NCI-H526 (cell line): ENCODE data around the gene RASGRP1.

Experiments used
- DNase-seq, 2 experiments: peaks; one replicate each; lab custom pipeline; 2025; lab: John Stamatoyannopoulos, UW

Gene RASGRP1

DNA sequence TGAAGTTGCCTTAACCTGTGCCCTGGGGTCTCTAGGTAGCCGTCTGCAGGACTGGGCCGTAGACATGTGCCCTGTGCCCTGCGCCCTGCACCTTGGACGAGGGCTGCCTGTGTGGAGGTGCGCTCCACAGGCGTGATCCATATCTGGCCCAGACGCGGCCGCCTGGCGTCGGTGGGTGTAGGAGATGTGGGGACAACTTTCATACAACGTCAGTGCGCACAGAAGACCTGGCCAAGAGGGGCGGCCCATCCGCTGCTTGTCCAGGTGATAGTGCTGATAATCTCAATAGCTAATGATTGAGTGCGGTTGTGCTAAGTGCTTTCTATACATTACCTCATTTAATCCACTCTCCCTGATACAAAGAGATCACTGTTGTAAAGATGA, 665 bp upstream of the RASGRP1 start:
- DNase-seq: peak in 1 of 2 experiments; percentile 3

DNA sequence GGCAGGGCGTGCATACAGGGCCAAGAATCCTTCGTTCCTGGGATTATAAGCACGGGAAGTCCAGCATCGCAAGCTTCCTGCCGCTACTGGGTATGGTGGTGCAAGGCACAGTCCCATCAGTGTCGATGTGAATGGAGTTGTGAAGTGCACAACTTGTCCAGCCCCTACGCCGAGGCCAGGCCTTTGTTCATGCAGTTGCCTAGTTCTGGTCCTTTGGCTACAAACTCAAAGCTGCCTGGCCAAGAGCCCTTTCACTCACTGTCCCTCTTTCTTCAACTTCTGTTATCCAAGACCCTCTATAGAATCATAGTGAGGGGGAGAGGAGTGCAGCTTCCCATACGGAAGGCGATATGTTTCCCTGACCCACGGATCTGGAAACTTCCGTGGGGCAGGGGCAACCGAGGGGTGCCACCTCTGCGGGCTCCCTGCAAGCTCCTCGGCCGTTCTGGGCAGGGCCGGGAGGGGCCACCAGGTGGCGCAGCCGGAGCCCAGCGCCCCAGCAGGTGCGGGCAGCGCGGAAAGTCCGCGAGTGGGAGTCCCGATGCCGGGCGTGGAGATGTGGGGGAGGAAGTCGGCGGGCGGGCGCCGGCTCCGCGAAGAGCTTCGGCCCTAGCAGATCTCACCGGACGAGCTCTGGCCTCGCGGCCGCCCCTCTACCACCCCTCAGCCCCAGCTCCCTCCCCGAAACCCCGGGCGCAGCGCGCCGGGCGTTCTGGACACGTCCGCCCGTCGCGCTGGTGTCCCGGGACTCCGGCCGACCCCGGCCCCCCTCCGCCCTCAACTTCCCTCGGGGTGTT, 693 bp downstream of the RASGRP1 start:
- peak in 1 of 2 experiments; percentile 68 for DNase-seq

DNA sequence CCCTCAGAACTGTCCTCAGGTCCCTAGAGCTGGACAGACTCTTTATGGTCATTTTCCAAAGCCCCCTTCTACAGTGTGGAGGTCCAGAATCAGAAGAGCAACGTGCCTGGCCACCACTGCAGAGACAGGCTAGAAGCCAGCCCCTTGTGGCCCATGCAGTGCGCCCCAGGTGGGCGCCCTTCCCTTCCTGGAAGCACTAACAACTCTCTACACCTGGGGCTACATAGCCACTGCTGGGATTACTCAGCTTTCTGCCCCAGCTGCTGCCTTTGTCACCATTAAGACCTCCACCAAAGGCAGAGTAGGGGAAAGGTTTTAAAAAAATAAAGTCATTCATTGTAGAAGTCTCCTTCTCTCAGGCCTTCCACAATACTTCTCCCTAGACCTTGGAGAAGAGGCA, 2.3 kb downstream of the RASGRP1 start:
- DNase-seq: no peak

DNA sequence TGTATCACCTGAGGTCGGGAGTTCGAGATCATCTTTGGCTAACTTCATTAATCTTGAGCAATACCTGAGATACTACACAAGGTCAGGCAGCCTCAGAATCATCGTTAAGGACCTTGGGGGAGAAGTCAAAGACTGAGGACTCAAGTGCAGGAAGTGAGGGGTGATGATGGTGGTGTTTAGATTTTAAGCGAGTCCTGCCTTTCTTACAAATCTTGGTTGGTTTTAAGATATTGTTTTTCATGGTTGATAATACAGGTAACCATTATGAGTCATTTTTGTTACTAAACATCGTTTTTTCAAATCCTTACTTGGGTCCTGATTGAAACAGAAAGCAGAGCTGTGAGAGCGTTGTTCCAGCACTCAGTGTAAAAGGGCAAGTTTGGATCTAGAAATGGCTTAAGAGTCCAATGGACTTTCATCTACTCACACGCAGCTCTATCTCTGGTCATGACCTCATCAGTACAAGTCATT, 4.1 kb downstream of the RASGRP1 start:
- no peak for DNase-seq

DNA sequence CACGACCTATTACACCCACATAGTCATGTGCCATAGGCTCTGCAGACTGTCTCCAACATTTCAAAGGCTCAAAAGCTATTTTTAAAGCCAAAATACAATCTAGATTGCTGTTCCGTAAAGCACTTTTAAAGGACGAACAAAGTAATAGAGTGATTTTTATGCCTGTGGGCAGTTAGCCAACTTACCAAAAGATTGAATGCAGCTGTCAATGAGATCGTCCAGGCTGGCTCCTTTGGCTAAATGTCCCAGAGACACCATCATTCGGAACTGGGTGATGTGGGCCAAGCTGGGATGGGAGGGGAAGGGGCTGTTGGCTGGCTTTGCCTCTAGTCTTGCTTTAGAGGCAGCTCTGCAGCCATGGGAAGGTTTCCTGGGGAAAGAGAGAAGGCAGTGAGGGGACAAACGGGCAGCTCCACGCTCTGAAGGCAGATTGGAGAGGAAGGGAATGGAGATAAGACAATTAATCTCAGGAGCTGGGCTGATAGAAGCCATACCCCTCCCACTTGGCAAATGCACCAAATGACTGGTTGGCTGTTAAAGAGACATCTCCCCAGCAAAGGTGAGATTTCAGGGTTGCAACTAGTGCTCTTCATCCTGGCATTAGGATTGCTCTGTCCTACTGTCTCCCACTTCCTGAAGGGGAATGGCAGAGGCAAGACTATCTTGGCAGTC, 4.8 kb downstream of the RASGRP1 start:
- no peak for DNase-seq

DNA sequence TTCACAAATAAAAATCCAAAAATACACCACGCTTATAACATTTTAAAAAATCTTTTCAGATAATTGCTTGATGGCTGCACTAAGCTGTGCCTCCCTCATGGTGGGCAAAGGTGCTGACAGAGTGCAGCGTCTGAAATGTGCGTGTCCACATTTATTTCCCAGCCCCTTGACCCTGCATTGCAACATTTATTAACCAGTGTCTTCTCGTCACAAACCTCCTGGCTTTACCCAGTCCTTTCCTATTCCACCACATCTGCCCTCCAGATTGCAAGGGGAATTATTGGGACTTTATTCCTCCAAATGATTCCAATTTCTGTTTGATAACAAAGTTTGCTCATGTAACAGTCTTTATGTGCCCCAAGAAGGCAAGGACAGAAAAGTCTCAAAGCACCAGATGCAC, 5.5 kb downstream of the RASGRP1 start:
- no peak for DNase-seq

DNA sequence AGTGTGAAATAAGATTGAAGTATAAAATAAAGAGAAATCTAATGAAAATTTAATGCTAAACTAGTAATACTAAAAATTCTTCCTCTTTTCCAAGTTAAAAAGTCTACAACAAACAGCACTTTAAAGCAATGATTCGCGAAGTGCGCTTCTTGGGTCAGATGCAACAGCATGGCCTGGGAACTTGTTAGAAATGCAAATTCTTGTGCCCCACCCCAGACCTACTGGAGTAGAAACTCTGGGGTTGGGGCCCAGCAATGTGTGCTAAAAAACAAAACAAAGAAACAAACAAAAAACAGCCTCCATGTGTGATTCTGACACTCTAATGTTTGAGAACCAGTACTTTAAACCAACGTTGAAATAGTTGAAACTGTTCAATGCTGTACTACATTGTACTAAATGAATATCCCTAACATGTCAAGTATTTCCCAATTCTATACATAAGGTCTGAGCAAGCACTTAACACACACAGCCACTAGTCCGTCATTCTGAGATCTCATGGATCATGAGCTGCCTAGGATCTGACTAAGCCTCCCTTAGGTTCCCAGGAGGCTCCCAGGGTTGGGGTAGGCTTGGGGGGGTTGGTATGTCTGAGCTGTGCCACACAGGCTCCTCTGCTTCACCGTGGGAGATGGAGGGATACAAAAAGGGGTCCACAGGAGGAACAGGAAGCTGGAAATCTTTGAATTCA, 6.1 kb downstream of the RASGRP1 start:
- no peak for DNase-seq

DNA sequence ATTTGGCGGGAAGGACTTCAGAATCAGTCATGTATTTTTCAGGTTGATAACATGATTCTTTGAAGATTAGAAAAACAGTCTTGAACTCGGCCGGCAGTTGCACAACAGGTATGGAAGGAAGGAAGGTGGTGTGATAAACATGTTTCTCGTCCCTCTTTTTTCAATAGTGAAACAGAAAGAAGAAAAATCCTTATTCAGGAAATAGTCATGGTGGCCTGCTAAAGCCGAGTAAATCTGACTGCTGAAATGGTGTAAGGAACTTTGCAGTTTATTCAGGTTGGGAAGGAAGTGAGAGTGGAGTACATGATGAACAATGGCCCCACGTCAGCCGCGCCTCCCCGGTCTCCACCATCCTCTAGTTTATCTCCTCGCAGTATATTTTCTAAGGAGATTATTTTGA, 6.7 kb downstream of the RASGRP1 start:
- DNase-seq: no peak

DNA sequence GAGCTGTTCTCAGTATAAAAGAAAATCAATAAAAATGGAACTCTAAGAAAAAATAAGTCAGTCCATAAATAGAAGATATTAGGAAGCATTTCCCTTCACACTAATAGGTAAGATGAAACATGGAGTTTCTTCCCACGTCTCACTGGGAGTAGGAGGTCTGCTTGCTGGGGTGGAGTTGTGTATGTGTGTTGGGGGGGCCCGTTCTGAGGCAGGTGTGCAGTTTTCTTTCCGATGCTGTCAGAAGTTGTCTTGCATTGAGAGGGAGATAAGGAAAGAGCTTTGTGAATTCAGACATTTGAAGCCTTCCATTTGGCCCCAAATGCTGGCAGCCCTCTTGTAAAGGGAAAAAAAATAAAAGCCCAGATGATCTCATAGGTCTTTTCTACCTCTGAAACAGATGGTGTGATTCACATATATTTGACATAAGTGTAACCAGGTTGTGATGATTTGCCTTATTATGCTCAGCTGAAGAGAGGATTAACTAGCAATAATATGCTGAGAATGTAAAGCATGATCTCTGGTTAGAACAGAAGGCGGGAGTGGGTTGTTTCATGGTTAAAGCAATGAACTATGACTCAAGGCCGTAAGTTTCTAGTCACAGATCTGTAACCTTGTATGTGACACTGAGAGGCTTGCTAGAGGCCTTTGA, 8.8 kb downstream of the RASGRP1 start:
- DNase-seq: no peak

DNA sequence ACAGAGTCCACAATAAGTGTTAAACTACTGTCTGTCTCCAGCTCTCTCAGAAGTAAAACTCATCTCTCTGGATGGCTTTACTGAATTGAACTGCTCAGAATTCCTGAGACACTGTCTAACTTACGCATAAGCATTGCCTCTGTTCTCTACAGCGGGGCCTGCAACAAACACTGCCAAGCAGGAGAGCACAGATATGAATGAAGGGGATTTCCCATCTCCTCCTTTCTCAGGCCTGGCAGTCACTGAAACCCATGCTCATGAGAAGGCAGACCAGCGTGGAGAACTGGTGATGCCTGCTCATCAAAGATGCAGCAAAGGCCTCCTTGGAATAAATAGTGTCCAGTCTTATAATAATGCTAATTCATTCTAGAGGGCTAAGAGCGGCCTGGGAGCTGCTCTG, 10.3 kb downstream of the RASGRP1 start:
- no peak for DNase-seq

DNA sequence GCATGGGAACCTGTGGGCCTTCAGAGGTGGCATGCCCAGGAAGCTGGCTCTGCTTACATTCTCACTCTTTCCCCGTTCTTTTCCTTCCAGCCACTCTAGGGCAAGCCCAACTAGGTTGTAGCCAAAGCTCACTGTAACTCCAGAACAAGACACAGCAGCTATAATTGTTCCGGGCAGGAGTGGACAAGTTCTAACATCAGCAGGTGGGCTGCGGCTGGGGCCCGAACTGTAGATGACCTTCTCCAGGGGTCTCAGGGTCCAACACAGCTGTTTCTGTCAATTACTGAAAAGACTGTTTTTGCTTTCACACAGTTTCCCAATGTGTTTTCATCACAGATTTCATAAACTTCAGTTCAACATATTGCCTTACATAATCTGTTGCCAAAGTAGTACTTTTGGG, 11.5 kb downstream of the RASGRP1 start:
- DNase-seq: no peak

DNA sequence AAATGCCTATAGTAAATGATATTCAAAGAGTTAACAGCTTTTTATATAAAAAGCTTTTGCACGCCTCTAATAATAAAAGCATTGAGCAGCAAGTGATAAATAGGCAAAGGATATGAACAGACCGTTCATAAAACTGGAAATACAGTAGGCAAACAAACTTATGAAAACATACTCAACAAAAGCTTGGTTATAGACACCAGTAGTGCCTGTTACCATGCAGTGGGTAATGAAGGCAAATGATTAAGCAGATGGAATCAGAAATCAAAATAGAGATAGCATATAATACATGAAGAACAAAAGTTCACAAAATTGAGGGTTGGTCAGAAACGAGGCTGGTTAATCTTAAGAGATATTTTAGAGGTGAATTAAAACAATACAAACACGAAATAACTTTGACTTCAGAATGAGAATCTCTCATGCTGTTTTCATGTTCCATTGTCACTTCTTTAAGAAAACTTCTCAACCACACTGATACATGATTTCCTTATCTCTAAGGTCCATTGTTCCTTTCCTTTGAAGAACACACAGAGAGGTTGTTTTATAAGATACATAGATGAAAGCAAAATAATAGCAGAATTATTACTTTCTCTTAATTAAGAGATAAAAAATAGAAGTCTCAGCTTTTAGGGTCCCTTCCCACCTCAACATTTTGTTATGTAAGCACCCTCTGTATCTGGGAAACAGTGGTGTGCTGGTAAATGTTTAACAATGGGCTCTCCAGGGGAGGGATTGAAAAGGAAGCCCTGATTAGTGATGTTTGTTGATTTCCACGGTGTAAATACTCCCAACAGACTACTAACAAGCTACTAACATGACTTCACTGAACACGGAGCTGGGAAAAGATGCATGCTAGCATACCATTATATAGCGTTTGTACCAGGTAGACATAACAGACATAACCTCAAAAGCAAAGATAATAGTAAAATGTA, 12.6 kb downstream of the RASGRP1 start:
- no peak for DNase-seq

DNA sequence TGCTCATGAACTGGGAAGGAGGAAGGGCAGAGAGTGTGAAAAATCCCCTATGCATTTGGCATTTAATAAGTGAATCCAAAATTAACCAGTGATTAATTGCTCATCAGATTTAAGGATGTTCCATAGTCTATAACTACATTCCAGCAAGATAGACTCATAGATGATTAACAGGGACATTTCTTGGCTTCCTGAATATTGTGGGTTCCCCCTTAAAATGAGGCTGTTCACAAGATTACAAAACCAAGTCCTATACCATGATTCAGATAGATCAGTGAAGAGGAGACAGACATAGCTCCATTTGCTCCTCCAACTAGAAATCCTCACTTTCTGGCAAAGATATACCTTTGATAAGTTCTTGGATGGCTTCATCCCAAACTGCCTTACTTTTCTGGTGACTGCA, 15.4 kb downstream of the RASGRP1 start:
- no peak for DNase-seq

DNA sequence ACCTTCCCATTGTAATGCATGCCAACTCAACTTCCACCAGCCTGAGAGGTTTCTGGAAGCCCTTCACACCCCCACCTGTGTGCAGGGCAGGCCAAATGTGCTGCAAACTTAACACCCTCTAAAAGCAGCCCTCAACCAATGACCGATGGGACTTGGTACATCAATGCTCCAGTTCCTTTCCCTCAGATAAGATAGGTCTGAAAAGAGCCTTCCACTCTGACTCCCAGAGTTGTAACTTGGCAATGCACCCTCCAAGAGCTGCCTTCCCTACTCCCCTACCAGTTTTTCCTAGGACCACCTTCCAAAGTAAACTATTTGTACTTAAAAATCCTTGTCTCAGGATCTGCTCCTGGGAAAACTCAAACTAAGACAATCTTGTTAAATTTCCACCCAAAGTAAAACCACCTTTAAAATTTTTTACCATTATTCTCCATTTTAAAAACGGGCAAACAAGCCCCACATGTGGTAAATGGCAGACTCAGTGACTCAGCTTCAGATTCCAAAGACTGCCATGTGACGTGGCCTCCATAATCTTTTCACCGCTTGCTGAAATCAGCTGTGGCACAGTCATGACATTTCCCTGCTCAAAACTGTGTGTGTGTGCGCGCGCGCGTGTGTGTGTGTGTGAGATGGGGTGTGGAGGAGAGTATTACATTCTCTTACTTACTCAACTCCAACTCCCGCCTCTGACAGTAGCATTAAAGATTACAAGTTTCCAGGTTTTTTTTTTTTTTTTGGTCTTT, 17.2 kb downstream of the RASGRP1 start:
- DNase-seq: no peak

DNA sequence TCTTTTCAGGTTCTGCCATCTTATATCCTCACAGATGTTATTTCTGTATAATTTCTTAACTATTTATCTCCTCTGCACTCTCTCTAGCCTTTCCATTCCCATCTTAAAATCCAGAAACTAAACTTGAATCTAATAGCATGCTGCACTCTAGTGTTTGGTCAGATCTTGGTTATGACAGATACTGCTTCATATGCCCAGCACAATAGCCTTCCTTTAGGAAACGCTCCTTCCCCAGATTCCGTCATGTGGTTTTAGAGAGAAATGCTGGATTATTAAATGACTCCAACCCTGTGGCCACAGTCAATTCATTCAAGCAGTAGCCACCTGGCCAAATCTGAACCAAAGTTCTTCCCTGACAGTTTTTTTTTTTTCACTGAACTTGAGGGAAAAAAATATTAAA, 19.4 kb downstream of the RASGRP1 start:
- DNase-seq: no peak

DNA sequence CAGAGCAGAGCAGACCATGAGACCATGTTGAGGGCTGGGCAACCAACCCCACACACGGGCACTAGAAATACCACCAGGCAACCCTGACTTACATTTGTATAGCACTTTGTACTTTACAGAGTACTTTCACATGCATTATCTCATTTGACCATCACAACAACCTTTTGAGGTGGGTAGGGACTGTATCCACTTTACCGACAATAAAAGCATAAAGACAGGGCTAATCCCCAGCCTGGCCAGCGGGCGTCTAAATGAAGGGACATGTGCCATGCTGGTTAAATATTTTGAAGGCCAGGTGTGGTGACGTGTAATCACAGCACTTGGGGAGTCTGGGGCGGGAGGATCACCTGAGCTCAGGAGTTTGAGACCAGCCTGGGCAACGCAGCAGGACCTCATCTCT, 23.6 kb downstream of the RASGRP1 start:
- DNase-seq: no peak

DNA sequence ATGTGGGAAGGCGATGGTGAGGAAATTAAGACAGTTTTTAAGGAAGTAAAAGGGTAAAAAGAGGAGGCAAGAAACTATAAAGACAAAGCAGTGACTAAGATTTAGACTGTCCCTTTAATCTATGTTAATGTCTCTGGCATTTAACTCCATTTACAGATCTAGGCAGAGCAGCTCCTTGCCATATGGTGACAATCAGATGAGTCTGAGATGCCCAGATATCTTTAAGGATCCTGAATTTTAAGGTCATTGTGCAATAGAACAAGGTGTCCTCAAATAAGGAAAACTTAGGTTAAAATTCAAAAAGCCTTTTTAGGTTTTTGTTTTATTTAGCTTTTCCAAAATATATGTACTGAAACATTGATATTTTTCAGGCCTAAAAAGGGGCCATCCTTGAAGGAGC, 24.1 kb downstream of the RASGRP1 start:
- no peak for DNase-seq

DNA sequence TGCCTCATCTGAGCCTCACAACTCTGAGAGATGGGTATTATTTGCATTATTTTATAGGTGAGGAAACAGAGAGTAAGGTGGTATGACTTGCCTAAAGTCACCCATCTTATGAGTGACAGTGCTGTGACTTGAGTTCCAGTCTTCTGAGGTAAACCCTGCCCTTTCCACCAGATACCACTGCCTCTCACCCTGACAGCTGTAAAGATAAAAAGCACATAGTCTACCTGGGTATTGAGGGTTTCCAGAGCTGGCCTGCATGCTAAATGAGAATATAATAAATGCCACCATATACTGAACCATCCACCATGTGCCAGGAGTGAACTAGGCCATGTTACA, 25.6 kb downstream of the RASGRP1 start:
- no peak for DNase-seq

DNA sequence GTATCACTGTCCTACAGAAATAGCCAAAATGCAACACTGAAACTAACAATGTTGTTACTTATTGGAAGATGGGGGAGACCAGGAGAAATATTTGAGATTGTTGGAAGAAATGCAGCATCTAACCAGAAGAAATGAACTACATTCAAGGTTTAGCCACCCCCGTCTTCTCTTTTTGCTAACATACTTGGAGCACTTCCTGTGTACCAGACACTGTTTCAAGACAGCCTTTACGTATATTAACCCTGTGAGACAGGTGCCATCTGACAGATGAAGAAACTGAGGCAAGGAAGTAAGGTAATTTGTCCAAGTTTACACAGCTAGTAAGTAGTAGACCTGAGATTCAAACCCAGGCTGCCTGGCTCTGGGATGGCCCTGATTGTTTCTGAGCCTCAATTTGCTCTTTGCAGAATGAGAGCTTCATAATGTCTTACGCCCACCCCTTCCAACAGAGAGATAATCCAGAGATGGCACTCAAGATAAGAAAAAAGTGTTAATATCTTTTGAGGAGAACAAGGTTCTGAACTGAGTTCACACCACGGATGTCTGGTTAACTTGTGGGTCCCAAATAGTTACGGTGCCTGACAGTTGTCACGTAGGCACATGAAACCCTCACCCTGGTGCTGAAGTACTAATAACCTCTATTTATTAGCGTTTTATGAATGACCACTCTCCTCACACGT, 26.1 kb downstream of the RASGRP1 start:
- DNase-seq: no peak

DNA sequence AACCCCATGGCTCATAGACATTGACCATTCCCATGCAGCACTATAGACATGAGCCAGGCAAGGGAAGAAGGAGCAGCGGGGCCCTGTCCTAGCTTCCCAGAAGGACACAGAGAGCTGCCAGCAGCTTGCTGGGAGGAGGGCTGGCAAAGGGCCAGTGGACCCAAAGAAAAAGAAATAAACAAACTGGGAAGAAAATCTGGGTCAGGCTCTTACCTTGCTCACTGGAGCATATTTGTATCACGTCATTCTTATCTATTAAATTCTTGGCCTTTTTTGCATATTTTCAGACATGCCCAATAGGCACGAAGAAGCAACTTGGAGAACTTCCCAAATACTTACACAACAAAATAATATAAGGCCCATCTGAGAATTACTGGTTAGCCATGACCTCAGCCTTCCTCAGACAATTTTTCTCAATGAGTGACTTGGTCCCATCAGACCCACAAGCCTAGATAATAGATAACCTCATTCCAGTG, 28.4 kb downstream of the RASGRP1 start:
- no peak for DNase-seq
